DOHH2 (cell line): ENCODE results near the gene FAM124B.

ENCODE experiments used
- H3F3A ChIP-seq: fragments of 200-600 bp; sonication (generic), shearing (Covaris generic); 2 replicates; pipeline ENCODE4 v1.6.0; 2016; ENCODE audit warnings: antibody characterized with exemption, mild to moderate bottlenecking; ENCODE audit not compliant: control insufficient read depth, insufficient read depth
- H3K27ac ChIP-seq: fragments of 200-600 bp; sonication (generic); 2 replicates; pipeline ENCODE4 v1.5.1; 2014; ENCODE audit warnings: low read depth, mild to moderate bottlenecking, low read length, moderate library complexity
- H3K27me3 ChIP-seq: fragments of 200-600 bp; sonication (generic); 2 replicates; pipeline ENCODE4 v1.6.1; 2014; ENCODE audit warnings: mild to moderate bottlenecking, low read length, mixed read lengths; ENCODE audit not compliant: control insufficient read depth
- H3K36me3 ChIP-seq: fragments of 200-600 bp; sonication (generic); 2 replicates; pipeline ENCODE4 v1.6.1; 2014; ENCODE audit warnings: mild to moderate bottlenecking, low read length, moderate library complexity, mixed read lengths; ENCODE audit not compliant: control insufficient read depth
- H3K4me1 ChIP-seq: fragments of 200-600 bp; sonication (generic); 2 replicates; pipeline ENCODE4 v1.6.1; 2014; ENCODE audit warnings: mild to moderate bottlenecking, low read length, mixed read lengths; ENCODE audit not compliant: control insufficient read depth
- H3K4me2 ChIP-seq: fragments of 200-600 bp; sonication (generic); 2 replicates; pipeline ENCODE4 v1.6.0; 2014; ENCODE audit warnings: mild to moderate bottlenecking, low read length, moderate library complexity
- H3K4me3 ChIP-seq: fragments of 200-600 bp; sonication (generic); 2 replicates; pipeline ENCODE4 v1.5.1; 2014; ENCODE audit warnings: mild to moderate bottlenecking, low read length, mixed read lengths
- H3K79me2 ChIP-seq: fragments of 200-600 bp; sonication (generic); 2 replicates; pipeline ENCODE4 v1.6.1; 2014; ENCODE audit warnings: mild to moderate bottlenecking, low read length, mixed read lengths; ENCODE audit not compliant: control insufficient read depth
- H3K9me2 ChIP-seq: fragments of 200-600 bp; sonication (generic); replicated peaks from 2 replicates; pipeline ENCODE4 v1.6.1; 2014; ENCODE audit warnings: mild to moderate bottlenecking, low read length, mixed read lengths; ENCODE audit not compliant: control insufficient read depth
- H3K9me3 ChIP-seq: fragments of 200-600 bp; sonication (generic); 2 replicates; pipeline ENCODE4 v1.6.1; 2014; ENCODE audit warnings: antibody characterized with exemption, low read length, mixed read lengths; ENCODE audit not compliant: control insufficient read depth, insufficient read depth
- H4K20me1 ChIP-seq: fragments of 200-600 bp; sonication (generic); 2 replicates; pipeline ENCODE4 v1.6.0; 2014; ENCODE audit warnings: low read depth, mild to moderate bottlenecking, antibody characterized with exemption, low read length, moderate library complexity; ENCODE audit not compliant: control insufficient read depth, insufficient read depth
- EZH2phosphoT487 ChIP-seq: fragments of 200-600 bp; sonication (generic); IDR thresholded peaks from 2 replicates; pipeline ENCODE4 v1.6.1; 2017; ENCODE audit warnings: borderline replicate concordance, mild to moderate bottlenecking, antibody characterized with exemption, low read length, moderate library complexity, mixed read lengths
- TF ChIP-seq, protein P1 (sequence below): fragments of 200-600 bp; sonication (generic); IDR thresholded peaks from one replicate; pipeline ENCODE4 v1.5.1; 2014; ENCODE audit warnings: antibody characterized with exemption, mild to moderate bottlenecking, low read depth, low read length; ENCODE audit not compliant: poor library complexity, severe bottlenecking

FAM124B gene

DNA sequence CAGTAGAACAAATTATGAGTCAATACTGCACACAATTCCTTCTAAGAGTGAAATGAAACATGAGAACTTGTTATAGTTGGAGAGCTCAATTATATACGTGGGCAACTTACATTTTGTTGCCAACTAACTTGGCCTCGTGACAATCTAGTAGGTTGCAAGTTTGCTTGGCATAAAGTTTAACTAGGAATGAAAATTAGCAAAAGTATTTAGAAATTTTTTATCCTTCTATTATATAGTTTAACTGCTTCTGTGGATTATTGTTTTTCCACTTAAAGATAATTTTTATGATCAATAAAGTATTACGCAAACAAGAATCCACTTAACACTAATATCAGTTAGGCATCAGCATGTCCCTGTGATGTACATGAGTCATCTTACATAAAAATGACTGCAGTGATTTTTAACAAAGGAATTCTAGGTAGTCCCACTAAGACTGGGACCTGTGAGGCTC lies 41.1 kb downstream of the FAM124B start:
- H3K27me3 ChIP-seq, result no peaks in the 10 kb centered on the region
- H3K27ac ChIP-seq, result no peak overlapping the region
- no peaks in the 10 kb centered on the region for H4K20me1 ChIP-seq
- H3K9me3 ChIP-seq, result no peaks in the 10 kb centered on the region
- no peaks in the 10 kb centered on the region for H3F3A ChIP-seq
- H3K9me2 ChIP-seq, result no peaks in the 10 kb centered on the region
- H3K4me3 ChIP-seq, result no peak overlapping the region
- TF ChIP-seq, protein P1, sequence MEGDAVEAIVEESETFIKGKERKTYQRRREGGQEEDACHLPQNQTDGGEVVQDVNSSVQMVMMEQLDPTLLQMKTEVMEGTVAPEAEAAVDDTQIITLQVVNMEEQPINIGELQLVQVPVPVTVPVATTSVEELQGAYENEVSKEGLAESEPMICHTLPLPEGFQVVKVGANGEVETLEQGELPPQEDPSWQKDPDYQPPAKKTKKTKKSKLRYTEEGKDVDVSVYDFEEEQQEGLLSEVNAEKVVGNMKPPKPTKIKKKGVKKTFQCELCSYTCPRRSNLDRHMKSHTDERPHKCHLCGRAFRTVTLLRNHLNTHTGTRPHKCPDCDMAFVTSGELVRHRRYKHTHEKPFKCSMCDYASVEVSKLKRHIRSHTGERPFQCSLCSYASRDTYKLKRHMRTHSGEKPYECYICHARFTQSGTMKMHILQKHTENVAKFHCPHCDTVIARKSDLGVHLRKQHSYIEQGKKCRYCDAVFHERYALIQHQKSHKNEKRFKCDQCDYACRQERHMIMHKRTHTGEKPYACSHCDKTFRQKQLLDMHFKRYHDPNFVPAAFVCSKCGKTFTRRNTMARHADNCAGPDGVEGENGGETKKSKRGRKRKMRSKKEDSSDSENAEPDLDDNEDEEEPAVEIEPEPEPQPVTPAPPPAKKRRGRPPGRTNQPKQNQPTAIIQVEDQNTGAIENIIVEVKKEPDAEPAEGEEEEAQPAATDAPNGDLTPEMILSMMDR, result no peak
- TF ChIP-seq EZH2phosphoT487, result no peak
- H3K36me3 ChIP-seq, result no peaks in the 10 kb centered on the region
- H3K4me1 ChIP-seq, result no peaks in the 10 kb centered on the region
- H3K4me2 ChIP-seq, result no peak overlapping the region
- no peaks in the 10 kb centered on the region for H3K79me2 ChIP-seq

DNA sequence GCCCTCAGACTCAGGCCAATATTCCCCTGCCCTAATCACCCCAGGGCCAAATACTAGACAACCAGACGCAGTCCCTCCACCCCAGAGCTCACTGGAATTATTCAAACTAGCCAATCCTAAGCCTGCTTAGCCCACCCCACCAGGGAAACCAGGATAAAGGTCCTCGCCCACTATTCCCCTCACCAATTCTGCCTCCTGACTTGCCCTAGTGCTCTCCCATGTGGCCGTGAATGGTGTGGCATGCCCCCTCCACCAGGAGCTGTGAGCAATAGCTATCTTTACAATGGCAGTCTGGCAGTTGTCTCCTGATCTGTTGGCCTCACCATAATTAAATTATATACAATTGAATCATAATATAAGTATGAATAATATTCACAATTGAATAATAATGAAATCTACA lies 42.3 kb downstream of the FAM124B start:
- TF ChIP-seq, protein P1, result peak; percentile 24
- TF ChIP-seq EZH2phosphoT487, result no peak
- Histone ChIP-seq H3K9me2 (no peaks in the 10 kb centered on the region), H3K27ac (no peak overlapping the region), H3K27me3 (0 out of 2 replicates have a peak, but pooled peaks cover 2% of the 10 kb centered on the region), H4K20me1 (no peaks in the 10 kb centered on the region), H3K79me2 (no peaks in the 10 kb centered on the region), H3K4me3 (no peak overlapping the region), H3F3A (no peaks in the 10 kb centered on the region), H3K4me2 (no peak overlapping the region), H3K4me1 (no peaks in the 10 kb centered on the region), H3K9me3 (no peaks in the 10 kb centered on the region), H3K36me3 (no peaks in the 10 kb centered on the region)

DNA sequence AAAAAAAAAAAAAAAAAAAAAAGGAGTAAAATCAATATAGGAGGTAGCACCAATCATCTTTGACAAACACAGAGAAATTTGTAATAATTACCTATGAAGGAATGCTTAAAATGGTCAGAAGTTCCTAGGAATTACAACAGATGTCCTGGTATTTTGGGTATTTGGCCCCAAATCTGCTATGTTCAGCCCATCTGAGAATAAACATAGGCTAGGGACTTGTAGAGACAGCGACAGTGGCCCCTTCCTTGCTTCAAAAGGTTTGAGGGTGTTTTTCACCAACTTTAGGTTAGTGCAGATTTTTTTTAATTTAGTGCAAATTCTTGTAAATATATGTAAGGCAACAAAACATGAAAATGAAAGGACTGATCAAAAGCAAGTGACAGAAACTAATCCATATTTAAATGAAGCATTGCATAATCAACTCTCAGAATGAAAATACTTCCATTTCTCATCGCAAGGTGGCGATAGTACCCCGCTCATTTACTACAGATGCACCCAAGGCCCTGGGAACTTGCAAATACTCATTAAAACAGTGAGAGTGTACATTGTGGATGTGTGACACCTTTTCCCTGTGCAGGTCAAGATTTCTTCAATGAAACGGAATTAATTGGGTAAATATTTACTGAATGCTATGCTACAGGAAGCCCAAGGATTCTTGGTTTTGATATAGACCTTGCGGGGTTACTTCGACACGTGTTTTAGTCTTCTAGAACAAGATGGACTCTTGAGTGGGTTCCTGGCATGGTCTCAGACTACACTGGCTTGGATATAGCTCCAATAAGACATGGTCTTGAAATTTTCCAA lies 44.6 kb downstream of the FAM124B start:
- H3K4me3 ChIP-seq, result no peak overlapping the region

More for the DNA sequence above, 44.6 kb downstream of the FAM124B start:
- no peaks in the 10 kb centered on the region for H3K9me2 ChIP-seq
- H3K9me3 ChIP-seq, result no peaks in the 10 kb centered on the region
- TF ChIP-seq, protein P1, result peak; percentile 74
- TF ChIP-seq EZH2phosphoT487, result no peak
- no peaks in the 10 kb centered on the region for H3F3A ChIP-seq
- 0 out of 2 replicates have a peak, but pooled peaks cover 2% of the 10 kb centered on the region for H3K27me3 ChIP-seq
- no peaks in the 10 kb centered on the region for H4K20me1 ChIP-seq
- H3K79me2 ChIP-seq, result no peaks in the 10 kb centered on the region
- H3K36me3 ChIP-seq, result no peaks in the 10 kb centered on the region
- H3K27ac ChIP-seq, result no peak overlapping the region
- H3K4me1 ChIP-seq, result no peaks in the 10 kb centered on the region
- no peak overlapping the region for H3K4me2 ChIP-seq
